Activated CD8-positive, alpha-beta T cell treated with anti-CD3 and anti-CD28 coated beads, Interleukin-2, amount 10 ng/mL, durations not matched to agents 7 days and 5 days (primary cell): Measurements from ENCODE around the gene SRBD1. TPM values are rescaled to one million over a fixed set of nuclear protein-coding genes. Genes with fewer than 3 reads are reported as not detected.

Source experiments
- ATAC-seq: fragments of 150-1000 bp; cut with Tn5 transposase; one replicate; pipeline ENCODE4 v1.10.0; 2021; ENCODE audit warnings: moderate library complexity
- CTCF ChIA-PET: fragments of 350-600 bp; sonication (Branson Sonifier 250); formaldehyde crosslinking; loops from one replicate; lab custom pipeline; 2021; ENCODE audit warnings: antibody characterized with exemption; lab: Charles Lee
- POLR2A ChIA-PET: fragments of 350-600 bp; sonication (Branson Sonifier 250); formaldehyde crosslinking; loops from one replicate; lab custom pipeline; 2021; ENCODE audit warnings: antibody characterized with exemption; lab: Charles Lee
- DNase-seq: peaks from one replicate; pipeline ENCODE4 v3.0.0-alpha.2; 2020
- H3K27ac Mint-ChIP-seq: one replicate; pipeline ENCODE4 v1.8.0; 2021; ENCODE audit warnings: mild to moderate bottlenecking, mixed read lengths
- H3K27me3 Mint-ChIP-seq: one replicate; pipeline ENCODE4 v1.8.0; 2021; ENCODE audit warnings: low read depth, mixed read lengths
- H3K36me3 Mint-ChIP-seq: one replicate; pipeline ENCODE4 v1.8.0; 2021; ENCODE audit warnings: low read depth, mixed read lengths
- H3K4me1 Mint-ChIP-seq: one replicate; pipeline ENCODE4 v1.8.0; 2021; ENCODE audit warnings: low read depth, mixed read lengths
- H3K4me3 Mint-ChIP-seq: one replicate; pipeline ENCODE4 v1.8.0; 2021; ENCODE audit warnings: mild to moderate bottlenecking, mixed read lengths
- H3K9me3 Mint-ChIP-seq: one replicate; pipeline ENCODE4 v1.8.0; 2022; ENCODE audit warnings: mixed read lengths; ENCODE audit not compliant: insufficient read depth
- total RNA-seq, 2 experiments: library from RNA; stranded (reverse); gene quantifications; one replicate each; pipeline ENCODE4 v1.2.3, GENCODE V29; 2021

The SRBD1 gene
- total RNA-seq, 2 experiments from 2014 or later = 19.2 to 22.7 TPM

GRCh38 chr2:45612285-45612684, 1.2 kb upstream of the SRBD1 start:
- DNase-seq (no peak), ATAC-seq (no peak)
- Mint-ChIP-seq H3K27me3 (no peaks in the 10 kb centered on the region), H3K4me1 (peaks cover 21% of the 10 kb centered on the region), H3K36me3 (peaks cover 4% of the 10 kb centered on the region), H3K4me3 (no peak overlapping the region), H3K9me3 (no peaks in the 10 kb centered on the region), H3K27ac (no peak overlapping the region)
- ChIA-PET CTCF (no interaction called here), POLR2A (no interaction called here)

- peak overlapping the region; percentile 97 for H3K4me3 Mint-ChIP-seq
- CTCF ChIA-PET = interaction anchor here (0.7 to 3.5 kb wide), 8 partner anchors 17 to 629 kb away, joined by 3 to 12 read pairs (median 4); no protein-coding TSS in a partner anchor
- H3K36me3 Mint-ChIP-seq = peaks cover 4% of the 10 kb centered on the region
- H3K27ac Mint-ChIP-seq = peak overlapping the region; percentile 95
- no peaks in the 10 kb centered on the region for H3K9me3 Mint-ChIP-seq
- ATAC-seq (peak; percentile 76), DNase-seq (peak; percentile 58)
- no peaks in the 10 kb centered on the region for H3K27me3 Mint-ChIP-seq
- H3K4me1 Mint-ChIP-seq = peaks cover 23% of the 10 kb centered on the region
- POLR2A ChIA-PET = interaction anchor here (0.6 to 1.3 kb wide), 5 partner anchors 13 to 660 kb away, joined by 3 to 5 read pairs (median 3); no protein-coding TSS in a partner anchor
These were observed 617 bp downstream of the SRBD1 start for GRCh38 chr2:45610281-45611019.

GRCh38 chr2:45607701-45608100, 3.4 kb downstream of the SRBD1 start:
- H3K27ac Mint-ChIP-seq = no peak overlapping the region
- no peaks in the 10 kb centered on the region for H3K27me3 Mint-ChIP-seq
- DNase-seq (no peak), ATAC-seq (no peak)
- ChIA-PET CTCF (no interaction called here), POLR2A (no interaction called here)
- peaks cover 18% of the 10 kb centered on the region for H3K36me3 Mint-ChIP-seq
- H3K4me1 Mint-ChIP-seq = peaks cover 26% of the 10 kb centered on the region
- no peak overlapping the region for H3K4me3 Mint-ChIP-seq
- no peaks in the 10 kb centered on the region for H3K9me3 Mint-ChIP-seq

GRCh38 chr2:45606796-45607195, 4.3 kb downstream of the SRBD1 start:
- Mint-ChIP-seq H3K27me3 (no peaks in the 10 kb centered on the region), H3K9me3 (no peaks in the 10 kb centered on the region), H3K36me3 (peaks cover 22% of the 10 kb centered on the region), H3K4me1 (peaks cover 25% of the 10 kb centered on the region), H3K4me3 (no peak overlapping the region), H3K27ac (no peak overlapping the region)
- POLR2A ChIA-PET = no interaction called here
- ATAC-seq = no peak
- CTCF ChIA-PET = interaction anchor here (1.7 kb wide), 1 partner anchor 21 kb away, joined by 4 read pairs; no protein-coding TSS in a partner anchor
- DNase-seq = no peak

- H3K4me3 Mint-ChIP-seq = no peak overlapping the region
- ChIA-PET POLR2A (no interaction called here), CTCF (no interaction called here)
- peaks cover 35% of the 10 kb centered on the region for H3K36me3 Mint-ChIP-seq
- H3K27ac Mint-ChIP-seq = no peak overlapping the region
- no peaks in the 10 kb centered on the region for H3K27me3 Mint-ChIP-seq
- no peak for ATAC-seq
- H3K4me1 Mint-ChIP-seq = peaks cover 16% of the 10 kb centered on the region
- no peak for DNase-seq
- no peaks in the 10 kb centered on the region for H3K9me3 Mint-ChIP-seq
These were observed 6.0 kb downstream of the SRBD1 start for GRCh38 chr2:45605116-45605515.

- no peak for DNase-seq
- Mint-ChIP-seq H3K4me1 (peaks cover 5% of the 10 kb centered on the region), H3K27ac (no peak overlapping the region), H3K4me3 (no peak overlapping the region), H3K36me3 (peaks cover 49% of the 10 kb centered on the region), H3K9me3 (no peaks in the 10 kb centered on the region), H3K27me3 (no peaks in the 10 kb centered on the region)
- ChIA-PET POLR2A (no interaction called here), CTCF (interaction anchor here (0.7 to 1.1 kb wide), 3 partner anchors 18 to 176 kb away, joined by 3 read pairs; no protein-coding TSS in a partner anchor)
- no peak for ATAC-seq
These were observed 8.4 kb downstream of the SRBD1 start for GRCh38 chr2:45602624-45603023.

- Mint-ChIP-seq H3K9me3 (no peaks in the 10 kb centered on the region), H3K36me3 (peaks cover 55% of the 10 kb centered on the region), H3K27ac (no peak overlapping the region), H3K4me1 (no peaks in the 10 kb centered on the region), H3K27me3 (no peaks in the 10 kb centered on the region), H3K4me3 (no peak overlapping the region)
- no peak for DNase-seq
- ATAC-seq = no peak
- CTCF ChIA-PET = interaction anchor here (0.5 to 1.8 kb wide), 4 partner anchors 9 to 1812 kb away, joined by 3 to 8 read pairs (median 4); no protein-coding TSS in a partner anchor
- POLR2A ChIA-PET = no interaction called here
These were observed 12.5 kb downstream of the SRBD1 start for GRCh38 chr2:45598545-45598944.

- CTCF ChIA-PET = interaction anchor here (1.2 kb wide), 1 partner anchor 11 kb away, joined by 4 read pairs; no protein-coding TSS in a partner anchor
- H3K27ac Mint-ChIP-seq = no peak overlapping the region
These were observed 14.3 kb downstream of the SRBD1 start for GRCh38 chr2:45596761-45597160.

GRCh38 chr2:45595721-45596435, 15.2 kb downstream of the SRBD1 start:
- CTCF ChIA-PET = interaction anchor here (1.1 to 1.2 kb wide), 2 partner anchors 10 to 340 kb away, joined by 3 to 4 read pairs; no protein-coding TSS in a partner anchor
- no peak overlapping the region for H3K27ac Mint-ChIP-seq
- POLR2A ChIA-PET = no interaction called here

More at GRCh38 chr2:45596761-45597160, 14.3 kb downstream of the SRBD1 start:
- POLR2A ChIA-PET = no interaction called here
- Mint-ChIP-seq H3K36me3 (peaks cover 55% of the 10 kb centered on the region), H3K4me1 (no peaks in the 10 kb centered on the region), H3K27me3 (no peaks in the 10 kb centered on the region), H3K4me3 (no peak overlapping the region), H3K9me3 (no peaks in the 10 kb centered on the region)
- DNase-seq = no peak
- no peak for ATAC-seq

GRCh38 chr2:45591073-45591472, 20.0 kb downstream of the SRBD1 start:
- H3K36me3 Mint-ChIP-seq = peaks cover 39% of the 10 kb centered on the region
- no peak overlapping the region for H3K27ac Mint-ChIP-seq
- H3K9me3 Mint-ChIP-seq = no peaks in the 10 kb centered on the region
- no peaks in the 10 kb centered on the region for H3K27me3 Mint-ChIP-seq
- peaks cover 19% of the 10 kb centered on the region for H3K4me1 Mint-ChIP-seq
- CTCF ChIA-PET = no interaction called here
- no peak overlapping the region for H3K4me3 Mint-ChIP-seq
- POLR2A ChIA-PET = no interaction called here
- no peak for DNase-seq
- no peak for ATAC-seq

More at GRCh38 chr2:45595721-45596435, 15.2 kb downstream of the SRBD1 start:
- ATAC-seq = no peak
- H3K4me1 Mint-ChIP-seq = no peaks in the 10 kb centered on the region
- no peak overlapping the region for H3K4me3 Mint-ChIP-seq
- no peak for DNase-seq
- H3K36me3 Mint-ChIP-seq = peaks cover 55% of the 10 kb centered on the region
- H3K27me3 Mint-ChIP-seq = no peaks in the 10 kb centered on the region
- no peaks in the 10 kb centered on the region for H3K9me3 Mint-ChIP-seq

GRCh38 chr2:45588158-45588829, 22.8 kb downstream of the SRBD1 start:
- Mint-ChIP-seq H3K36me3 (peaks cover 27% of the 10 kb centered on the region), H3K4me1 (peaks cover 19% of the 10 kb centered on the region), H3K27ac (no peak overlapping the region), H3K27me3 (no peaks in the 10 kb centered on the region), H3K9me3 (no peaks in the 10 kb centered on the region), H3K4me3 (no peak overlapping the region)
- ATAC-seq = peak; percentile 35
- DNase-seq = no peak
- ChIA-PET CTCF (interaction anchor here (1.2 to 2.2 kb wide), 3 partner anchors 10 to 606 kb away, joined by 4 to 8 read pairs (median 6); no protein-coding TSS in a partner anchor), POLR2A (interaction anchor here (0.7 to 1.6 kb wide), 2 partner anchors 9 to 22 kb away, joined by 3 read pairs; partner anchors contain the start of gene SRBD1)
